ENCODE data around the gene PLEKHH1.

DNA sequence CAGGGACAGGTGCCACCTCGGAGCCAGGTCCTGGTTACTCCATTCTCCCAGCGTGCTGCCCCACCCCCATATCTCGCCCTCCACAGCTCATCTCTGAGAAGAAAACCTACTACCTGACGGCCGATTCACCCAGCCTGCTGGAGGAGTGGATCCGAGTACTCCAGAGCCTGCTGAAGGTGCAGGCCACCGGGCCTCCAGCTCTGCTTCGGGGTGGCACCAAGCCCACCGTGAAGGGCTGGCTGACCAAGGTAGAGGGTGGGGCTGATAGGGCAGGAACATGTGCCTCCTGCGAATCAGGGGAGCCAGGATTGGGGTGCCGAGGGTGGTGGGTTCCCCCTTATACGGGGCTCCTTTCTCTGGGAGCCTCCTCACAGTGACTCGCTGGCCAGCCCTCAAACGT, 41.1 kb downstream of the PLEKHH1 start:
- TF ChIP-seq, protein P1, sequence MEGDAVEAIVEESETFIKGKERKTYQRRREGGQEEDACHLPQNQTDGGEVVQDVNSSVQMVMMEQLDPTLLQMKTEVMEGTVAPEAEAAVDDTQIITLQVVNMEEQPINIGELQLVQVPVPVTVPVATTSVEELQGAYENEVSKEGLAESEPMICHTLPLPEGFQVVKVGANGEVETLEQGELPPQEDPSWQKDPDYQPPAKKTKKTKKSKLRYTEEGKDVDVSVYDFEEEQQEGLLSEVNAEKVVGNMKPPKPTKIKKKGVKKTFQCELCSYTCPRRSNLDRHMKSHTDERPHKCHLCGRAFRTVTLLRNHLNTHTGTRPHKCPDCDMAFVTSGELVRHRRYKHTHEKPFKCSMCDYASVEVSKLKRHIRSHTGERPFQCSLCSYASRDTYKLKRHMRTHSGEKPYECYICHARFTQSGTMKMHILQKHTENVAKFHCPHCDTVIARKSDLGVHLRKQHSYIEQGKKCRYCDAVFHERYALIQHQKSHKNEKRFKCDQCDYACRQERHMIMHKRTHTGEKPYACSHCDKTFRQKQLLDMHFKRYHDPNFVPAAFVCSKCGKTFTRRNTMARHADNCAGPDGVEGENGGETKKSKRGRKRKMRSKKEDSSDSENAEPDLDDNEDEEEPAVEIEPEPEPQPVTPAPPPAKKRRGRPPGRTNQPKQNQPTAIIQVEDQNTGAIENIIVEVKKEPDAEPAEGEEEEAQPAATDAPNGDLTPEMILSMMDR (IDR thresholded peaks at IDR 0.05): no peak
- no peak for TF ChIP-seq POLR2A (IDR thresholded peaks at IDR 0.05)
